Measurements from ENCODE around the gene ELAC1.

The ELAC1 gene

DNA sequence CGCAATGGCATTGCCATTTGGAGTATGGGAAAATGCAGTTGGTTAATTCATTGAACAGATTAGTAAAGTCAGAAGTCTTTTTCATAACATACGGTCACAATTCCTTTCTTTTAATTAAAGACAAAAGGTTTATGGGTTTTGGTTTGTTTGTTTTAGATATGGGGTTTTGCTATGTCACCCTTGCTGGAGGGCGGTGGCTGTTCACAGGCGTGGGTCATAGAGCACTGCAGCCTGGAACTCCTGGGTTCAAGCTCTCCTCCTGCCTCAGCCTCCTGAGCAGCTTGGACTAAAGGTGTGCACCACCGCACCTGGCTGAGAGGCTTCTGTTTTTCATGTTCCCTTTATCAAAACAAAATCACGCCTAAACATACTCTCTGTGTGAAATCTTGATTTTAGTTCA, 18.7 kb upstream of the ELAC1 start:
- no peak for DNase-seq (ENCODE audit: low read depth)
- TF ChIP-seq, protein P1, sequence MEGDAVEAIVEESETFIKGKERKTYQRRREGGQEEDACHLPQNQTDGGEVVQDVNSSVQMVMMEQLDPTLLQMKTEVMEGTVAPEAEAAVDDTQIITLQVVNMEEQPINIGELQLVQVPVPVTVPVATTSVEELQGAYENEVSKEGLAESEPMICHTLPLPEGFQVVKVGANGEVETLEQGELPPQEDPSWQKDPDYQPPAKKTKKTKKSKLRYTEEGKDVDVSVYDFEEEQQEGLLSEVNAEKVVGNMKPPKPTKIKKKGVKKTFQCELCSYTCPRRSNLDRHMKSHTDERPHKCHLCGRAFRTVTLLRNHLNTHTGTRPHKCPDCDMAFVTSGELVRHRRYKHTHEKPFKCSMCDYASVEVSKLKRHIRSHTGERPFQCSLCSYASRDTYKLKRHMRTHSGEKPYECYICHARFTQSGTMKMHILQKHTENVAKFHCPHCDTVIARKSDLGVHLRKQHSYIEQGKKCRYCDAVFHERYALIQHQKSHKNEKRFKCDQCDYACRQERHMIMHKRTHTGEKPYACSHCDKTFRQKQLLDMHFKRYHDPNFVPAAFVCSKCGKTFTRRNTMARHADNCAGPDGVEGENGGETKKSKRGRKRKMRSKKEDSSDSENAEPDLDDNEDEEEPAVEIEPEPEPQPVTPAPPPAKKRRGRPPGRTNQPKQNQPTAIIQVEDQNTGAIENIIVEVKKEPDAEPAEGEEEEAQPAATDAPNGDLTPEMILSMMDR (conservative IDR thresholded peaks at IDR 0.05; ENCODE audit: low read length), result no peak
- no peak overlapping the region for H3K4me3 ChIP-seq (ENCODE audit: low read length)

DNA sequence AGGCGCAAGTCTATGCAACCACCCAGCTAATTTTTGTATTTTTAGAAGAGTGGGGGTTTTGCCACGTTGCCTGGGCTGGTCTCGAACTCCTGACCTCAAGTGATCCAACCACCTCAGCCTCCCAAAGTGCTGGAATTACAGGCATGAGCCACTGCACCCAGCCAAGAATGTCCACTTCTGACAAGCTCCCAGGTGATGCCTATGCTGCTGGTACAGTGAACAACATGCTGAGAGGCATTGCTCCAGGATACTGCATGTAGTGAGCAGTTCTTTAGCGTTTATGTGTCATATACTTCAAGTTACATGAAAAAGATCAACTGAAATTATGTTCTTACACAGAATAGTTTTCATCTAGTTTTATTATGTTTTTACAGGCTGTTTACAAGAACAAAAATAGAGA, 17.2 kb upstream of the ELAC1 start:
- TF ChIP-seq, protein P1 (conservative IDR thresholded peaks at IDR 0.05; ENCODE audit: low read length), result no peak
- no peak overlapping the region for H3K4me3 ChIP-seq (ENCODE audit: low read length)
- DNase-seq (ENCODE audit: low read depth), result no peak

DNA sequence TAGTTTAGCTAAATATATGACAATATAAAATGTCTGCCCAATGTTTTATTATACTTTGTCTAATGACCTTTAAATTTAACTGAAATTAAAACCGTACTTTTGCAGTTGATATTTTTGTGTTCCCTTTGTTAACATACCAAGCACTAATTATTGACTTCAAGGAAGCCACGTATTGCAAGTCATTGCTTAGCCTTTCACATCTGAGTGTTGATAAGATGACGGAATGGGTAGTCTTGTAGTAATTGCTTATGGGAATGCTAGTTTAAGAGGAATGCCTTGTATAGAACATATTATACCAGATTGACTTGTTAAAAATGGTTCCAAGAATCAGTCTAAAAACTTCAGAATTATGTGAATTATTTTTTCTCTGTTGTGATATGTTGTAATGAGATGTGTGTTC, 14.0 kb upstream of the ELAC1 start:
- TF ChIP-seq, protein P1 (conservative IDR thresholded peaks at IDR 0.05; ENCODE audit: low read length), result no peak
- H3K4me3 ChIP-seq (ENCODE audit: low read length), result no peak overlapping the region
- DNase-seq (ENCODE audit: low read depth), result no peak

DNA sequence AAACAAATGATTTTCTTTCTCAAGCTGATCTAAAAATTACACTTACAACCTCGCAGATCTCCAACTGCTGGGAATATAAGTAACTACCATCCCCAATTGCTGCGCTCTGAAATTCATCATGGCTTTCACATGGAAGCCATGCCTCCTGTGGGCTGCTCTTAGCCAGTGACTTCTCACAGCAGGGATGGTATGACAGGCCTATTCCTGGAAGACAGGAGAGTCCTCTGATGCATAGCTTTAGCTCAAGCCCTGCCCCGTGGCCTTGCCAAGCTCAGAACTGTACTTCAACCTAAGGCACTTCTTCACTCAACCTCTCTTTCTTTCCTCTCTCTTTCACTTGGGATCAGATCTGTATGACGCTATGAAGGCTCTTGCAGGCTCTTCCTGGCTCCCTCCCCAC, 12.6 kb upstream of the ELAC1 start:
- no peak overlapping the region for H3K4me3 ChIP-seq (ENCODE audit: low read length)
- no peak for DNase-seq (ENCODE audit: low read depth)

DNA sequence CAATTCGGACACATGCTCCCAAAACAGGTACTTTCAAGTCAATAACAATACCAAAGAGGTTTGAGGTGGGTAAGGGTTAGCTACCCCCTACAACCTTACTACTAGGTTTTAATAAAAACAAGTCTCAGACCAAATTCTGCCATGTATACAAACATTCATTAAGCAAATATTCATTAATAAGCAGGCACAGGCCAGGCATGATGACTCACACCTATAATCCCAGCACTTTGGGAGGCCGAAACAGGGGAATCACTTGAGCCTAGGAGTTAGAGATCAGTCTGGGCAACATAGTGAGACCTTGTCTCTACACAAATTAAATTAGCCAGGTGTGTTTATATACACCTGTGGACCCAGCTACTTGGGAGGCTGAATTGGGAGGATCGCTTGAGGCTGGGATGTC, 11.7 kb upstream of the ELAC1 start:
- H3K4me3 ChIP-seq (ENCODE audit: low read length), result no peak overlapping the region
- DNase-seq (ENCODE audit: low read depth), result no peak
- TF ChIP-seq, protein P1 (conservative IDR thresholded peaks at IDR 0.05; ENCODE audit: low read length), result no peak

More for the DNA sequence above, 12.6 kb upstream of the ELAC1 start:
- TF ChIP-seq, protein P1 (conservative IDR thresholded peaks at IDR 0.05; ENCODE audit: low read length), result no peak

DNA sequence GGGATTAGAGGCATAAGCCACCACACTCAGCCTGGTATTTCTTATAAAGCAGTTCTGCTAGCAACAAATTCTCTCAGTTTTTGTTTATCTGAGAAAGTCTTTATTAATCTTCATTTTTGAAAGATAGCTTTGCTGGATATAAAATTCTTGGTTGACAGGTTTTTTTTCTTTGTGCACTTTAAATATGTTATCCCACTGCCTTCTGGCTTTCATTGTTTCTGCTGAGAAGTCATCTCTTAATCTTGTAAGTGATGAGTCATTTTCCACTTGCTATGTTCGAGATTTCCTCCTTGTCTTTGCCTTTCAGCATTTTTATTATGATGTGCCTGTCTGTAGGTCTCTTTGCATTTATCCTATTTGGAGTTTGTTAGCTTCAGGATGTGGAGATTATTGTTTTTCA, 5.9 kb upstream of the ELAC1 start:
- DNase-seq (ENCODE audit: low read depth), result no peak
- H3K4me3 ChIP-seq (ENCODE audit: low read length), result no peak overlapping the region
- TF ChIP-seq, protein P1 (conservative IDR thresholded peaks at IDR 0.05; ENCODE audit: low read length), result no peak

DNA sequence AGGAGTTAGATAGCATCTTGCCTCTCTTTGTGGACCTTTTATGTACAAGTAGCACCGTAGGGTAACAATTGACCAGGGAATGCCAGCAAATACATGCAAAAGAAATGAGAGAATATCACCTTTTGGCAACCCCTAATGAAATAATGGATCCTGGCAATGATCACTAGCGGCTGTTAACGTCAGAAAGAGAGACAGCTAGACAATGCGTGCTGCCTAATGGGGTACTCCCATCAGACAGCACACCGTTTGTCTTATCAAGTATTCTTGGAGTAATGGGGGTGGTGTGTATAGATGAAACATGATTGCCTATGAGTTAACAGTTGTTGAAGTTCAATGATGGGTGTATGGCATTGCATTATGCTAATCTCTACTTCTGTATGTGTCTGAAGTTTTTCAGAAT, 1.6 kb downstream of the ELAC1 start:
- DNase-seq (ENCODE audit: low read depth), result no peak
- H3K4me3 ChIP-seq (ENCODE audit: low read length), result no peak overlapping the region
- TF ChIP-seq, protein P1 (conservative IDR thresholded peaks at IDR 0.05; ENCODE audit: low read length), result no peak
